ENCODE results near the gene FBLN2. TPM values are rescaled to one million over a fixed set of nuclear protein-coding genes. Genes with fewer than 3 reads are reported as not detected.

FBLN2 gene
- total and polyA plus RNA-seq, 2 of the 4 experiments (the other 2 are of a cell fraction): 11.8 to 60.8 TPM

DNA sequence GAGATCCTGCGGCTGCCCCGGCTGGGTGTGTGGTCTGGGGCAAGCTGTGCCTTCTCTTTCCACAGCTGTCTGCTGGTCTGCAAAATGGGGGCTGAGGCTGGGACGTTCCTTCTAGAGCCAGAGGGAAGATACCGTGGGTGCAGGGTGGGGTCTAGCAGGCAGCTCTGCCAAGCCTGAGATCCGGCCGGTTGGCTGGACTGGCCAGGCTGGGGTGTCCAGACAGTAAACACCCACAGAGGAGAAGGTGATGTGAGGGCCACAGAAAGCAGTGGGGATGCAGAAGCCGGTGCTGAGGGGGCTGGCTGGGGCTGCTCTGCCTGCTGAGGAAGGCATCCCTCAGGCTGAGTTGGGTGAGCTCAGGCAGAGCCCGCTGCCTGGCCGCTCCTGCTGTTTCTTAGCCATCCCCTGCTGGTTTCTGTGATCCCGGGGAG, 46.1 kb downstream of the FBLN2 start:
- Histone ChIP-seq H2BK20ac (ENCODE audit: low read depth, low read length) (no peak overlapping the region), H3K79me1 (ENCODE audit: low read depth in 1 of 2, low read length in 2 of 2) (no peaks in the 10 kb centered on the region; a peak in 1 of 4 replicates), H2AFZ (replicated peaks; ENCODE audit: low read length, poor library complexity) (no peak overlapping the region), H3K23ac (ENCODE audit: low read depth, low read length) (no peak overlapping the region), H3K9me1 (ENCODE audit: insufficient read depth, low read length) (0 out of 2 replicates have a peak, but pooled peaks cover 3% of the 10 kb centered on the region), H3K27me3 (ENCODE audit: control insufficient read depth, insufficient read depth, low read length) (peaks cover 4% of the 10 kb centered on the region; the same call in 1 of the 2 replicates), H3K4me3 (ENCODE audit: insufficient read depth, low read depth, low read length) (no peak overlapping the region), H3K18ac (ENCODE audit: low read depth, low read length) (no peak overlapping the region), H4K91ac (ENCODE audit: insufficient read depth, low read depth, low read length) (no peak overlapping the region), H2BK15ac (ENCODE audit: low read depth, low read length) (no peak overlapping the region), H3K4ac (ENCODE audit: low read depth, low read length) (no peak overlapping the region), H3K36me3 (ENCODE audit: control insufficient read depth, insufficient read depth, low read length) (no peaks in the 10 kb centered on the region), H4K20me1 (ENCODE audit: insufficient read depth, low read length) (no peaks in the 10 kb centered on the region), H2BK120ac (ENCODE audit: low read depth, low read length) (no peak overlapping the region), H4K8ac (ENCODE audit: low read depth in 2 of 2, low read length in 2 of 2) (no peak overlapping the region), H3K9ac (ENCODE audit: low read depth, low read length) (no peak overlapping the region), H4K5ac (ENCODE audit: low read depth, low read length) (no peak overlapping the region), H3K9me3 (ENCODE audit: control insufficient read depth, insufficient read depth, low read length) (no peaks in the 10 kb centered on the region), H3K4me2 (ENCODE audit: low read depth, low read length) (no peak overlapping the region), H2AK5ac (ENCODE audit: low read depth, low read length) (no peak overlapping the region), H2AK9ac (replicated peaks; ENCODE audit: low read depth, low read length, poor library complexity) (no peak overlapping the region), H2BK5ac (ENCODE audit: low read depth, low read length, poor library complexity, severe bottlenecking) (no peak overlapping the region), H3K56ac (ENCODE audit: extremely low read depth, insufficient read depth, low read length) (no peak overlapping the region), H3K4me1 (ENCODE audit: control insufficient read depth, insufficient read depth, low read length) (peaks cover 5% of the 10 kb centered on the region; the same call in 1 of the 2 replicates), H3K14ac (replicated peaks; ENCODE audit: low read depth, low read length) (no peak overlapping the region), H3K27ac (ENCODE audit: insufficient read depth, low read length) (no peak overlapping the region)
- 0% methylated on average over 1 of the region's 10 CpGs; no CpG with 5 or more reads in 1 of the 2 experiments for WGBS, 2 experiments (ENCODE audit: extremely low coverage in 2 of 2, insufficient read length in 1 of 2)
- dilution Hi-C loops (cut with HindIII; ENCODE audit: low sequenced_read_pairs, unreplicated experiment) (no loop called here), in situ Hi-C loops (cut with MboI; ENCODE audit: low sequenced_read_pairs) (no loop called here), intact Hi-C loops (cut with micrococcal nuclease) (no loop called here)
- BruUV-seq (replicated peaks): no TSS peak
- ATAC-seq (ENCODE audit: low read depth) (peak; percentile 10), DNase-seq (no peak)
- ChIA-PET CTCF (no interaction called here), POLR2A (ENCODE audit: unreplicated experiment) (no interaction called here)
- TF ChIP-seq, protein P1, sequence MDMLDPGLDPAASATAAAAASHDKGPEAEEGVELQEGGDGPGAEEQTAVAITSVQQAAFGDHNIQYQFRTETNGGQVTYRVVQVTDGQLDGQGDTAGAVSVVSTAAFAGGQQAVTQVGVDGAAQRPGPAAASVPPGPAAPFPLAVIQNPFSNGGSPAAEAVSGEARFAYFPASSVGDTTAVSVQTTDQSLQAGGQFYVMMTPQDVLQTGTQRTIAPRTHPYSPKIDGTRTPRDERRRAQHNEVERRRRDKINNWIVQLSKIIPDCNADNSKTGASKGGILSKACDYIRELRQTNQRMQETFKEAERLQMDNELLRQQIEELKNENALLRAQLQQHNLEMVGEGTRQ (IDR thresholded peaks at IDR 0.05; ENCODE audit: low read depth, low read length): no peak
- TF ChIP-seq, protein P2, sequence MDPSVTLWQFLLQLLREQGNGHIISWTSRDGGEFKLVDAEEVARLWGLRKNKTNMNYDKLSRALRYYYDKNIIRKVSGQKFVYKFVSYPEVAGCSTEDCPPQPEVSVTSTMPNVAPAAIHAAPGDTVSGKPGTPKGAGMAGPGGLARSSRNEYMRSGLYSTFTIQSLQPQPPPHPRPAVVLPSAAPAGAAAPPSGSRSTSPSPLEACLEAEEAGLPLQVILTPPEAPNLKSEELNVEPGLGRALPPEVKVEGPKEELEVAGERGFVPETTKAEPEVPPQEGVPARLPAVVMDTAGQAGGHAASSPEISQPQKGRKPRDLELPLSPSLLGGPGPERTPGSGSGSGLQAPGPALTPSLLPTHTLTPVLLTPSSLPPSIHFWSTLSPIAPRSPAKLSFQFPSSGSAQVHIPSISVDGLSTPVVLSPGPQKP (IDR thresholded peaks at IDR 0.05; ENCODE audit: borderline replicate concordance, low read depth, low read length): no peak
- no peak for TF ChIP-seq MAFK (IDR thresholded peaks at IDR 0.05; ENCODE audit: low read depth, low read length)
- TF ChIP-seq RCOR1 (IDR thresholded peaks at IDR 0.05; ENCODE audit: insufficient replicate concordance, low read length): no peak
- TF ChIP-seq CHD1 (IDR thresholded peaks at IDR 0.05; ENCODE audit: low read depth, low read length): no peak
- no peak for TF ChIP-seq FOS (IDR thresholded peaks at IDR 0.05; ENCODE audit: low read depth, low read length)
- TF ChIP-seq MAZ (IDR thresholded peaks at IDR 0.05; ENCODE audit: borderline replicate concordance, low read depth, low read length): no peak
- TF ChIP-seq SMC3 (IDR thresholded peaks at IDR 0.05; ENCODE audit: low read depth, low read length): no peak
- no peak for TF ChIP-seq NFE2L2 (IDR thresholded peaks at IDR 0.05; ENCODE audit: low read depth, low read length)
- no peak for TF ChIP-seq RFX5 (IDR thresholded peaks at IDR 0.05; ENCODE audit: low read depth, low read length)

All from IMR-90 (cell line).